Prostate gland (tissue), 2 donors: ENCODE results near the gene NEURL1.

Experiments used
- POLR2A ChIP-seq: fragments of 450-650 bp; IDR thresholded peaks from one replicate; pipeline ENCODE4 v1.6.1; 2016; ENCODE audit warnings: antibody characterized with exemption, mild to moderate bottlenecking
- TF ChIP-seq, protein P1 (sequence below), 4 experiments: fragments of 200-600 bp in 2 of 4; fragments of 450-650 bp in 2 of 4; sonication (generic) in 2 of 4; IDR thresholded peaks; 1 replicate in 3 of 4; 2 replicates in 1 of 4; pipeline ENCODE4 v1.5.1; 2016 to 2019; ENCODE audit warnings: antibody characterized with exemption in 4 of 4, mild to moderate bottlenecking in 2 of 4, moderate library complexity in 2 of 4

GRCh38 chr10:103562383-103562782 is 68.9 kb downstream of the NEURL1 start:
- TF ChIP-seq, protein P1, sequence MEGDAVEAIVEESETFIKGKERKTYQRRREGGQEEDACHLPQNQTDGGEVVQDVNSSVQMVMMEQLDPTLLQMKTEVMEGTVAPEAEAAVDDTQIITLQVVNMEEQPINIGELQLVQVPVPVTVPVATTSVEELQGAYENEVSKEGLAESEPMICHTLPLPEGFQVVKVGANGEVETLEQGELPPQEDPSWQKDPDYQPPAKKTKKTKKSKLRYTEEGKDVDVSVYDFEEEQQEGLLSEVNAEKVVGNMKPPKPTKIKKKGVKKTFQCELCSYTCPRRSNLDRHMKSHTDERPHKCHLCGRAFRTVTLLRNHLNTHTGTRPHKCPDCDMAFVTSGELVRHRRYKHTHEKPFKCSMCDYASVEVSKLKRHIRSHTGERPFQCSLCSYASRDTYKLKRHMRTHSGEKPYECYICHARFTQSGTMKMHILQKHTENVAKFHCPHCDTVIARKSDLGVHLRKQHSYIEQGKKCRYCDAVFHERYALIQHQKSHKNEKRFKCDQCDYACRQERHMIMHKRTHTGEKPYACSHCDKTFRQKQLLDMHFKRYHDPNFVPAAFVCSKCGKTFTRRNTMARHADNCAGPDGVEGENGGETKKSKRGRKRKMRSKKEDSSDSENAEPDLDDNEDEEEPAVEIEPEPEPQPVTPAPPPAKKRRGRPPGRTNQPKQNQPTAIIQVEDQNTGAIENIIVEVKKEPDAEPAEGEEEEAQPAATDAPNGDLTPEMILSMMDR (IDR thresholded peaks at IDR 0.05) = no peak
- TF ChIP-seq POLR2A = no peak
